Muscle layer of duodenum (tissue), 2 donors: ENCODE data around the gene ZBTB42.

Experiments
- H3K27ac ChIP-seq: one replicate; pipeline ENCODE4 v1.7.0; 2013; ENCODE audit warnings: mild to moderate bottlenecking, low read length
- H3K27me3 ChIP-seq: one replicate; pipeline ENCODE4 v1.7.0; 2013; ENCODE audit warnings: low read depth, mild to moderate bottlenecking, control low read depth, low read length
- H3K36me3 ChIP-seq, 2 donors: one replicate each; pipeline ENCODE4 v1.7.0; 2013; ENCODE audit warnings: low read length in 2 of 2, control low read depth in 1 of 2, mild to moderate bottlenecking in 1 of 2; ENCODE audit not compliant: insufficient read depth in 2 of 2, control insufficient read depth in 1 of 2
- H3K4me1 ChIP-seq, 2 donors: one replicate each; pipeline ENCODE4 v1.7.0; 2013; ENCODE audit warnings: low read length in 2 of 2, mild to moderate bottlenecking in 2 of 2, control low read depth in 1 of 2, moderate library complexity in 1 of 2; ENCODE audit not compliant: insufficient read depth in 2 of 2, control insufficient read depth in 1 of 2
- H3K4me3 ChIP-seq, 2 donors: one replicate each; pipeline ENCODE4 v1.7.0; 2013; ENCODE audit warnings: low read length in 2 of 2, low read depth in 1 of 2, mild to moderate bottlenecking in 1 of 2
- H3K9me3 ChIP-seq, 2 donors: one replicate each; pipeline ENCODE4 v1.7.0; 2013; ENCODE audit warnings: low read length in 2 of 2, control low read depth in 1 of 2, mild to moderate bottlenecking in 1 of 2; ENCODE audit not compliant: control insufficient read depth in 1 of 2
- donor health status: healthy.

Gene ZBTB42

GRCh38 chr14:104844306-104845032 lies 43.6 kb downstream of the ZBTB42 start:
- peaks cover 0 to 23% of the 10 kb centered on the region in 2 donors for H3K4me1 ChIP-seq
- no peaks in the 10 kb centered on the region for H3K9me3 ChIP-seq
- no peaks in the 10 kb centered on the region for H3K36me3 ChIP-seq
- peak overlapping the region; percentile 26 to 62 for H3K4me3 ChIP-seq
- peaks cover 28% of the 10 kb centered on the region for H3K27me3 ChIP-seq
- H3K27ac ChIP-seq = no peak overlapping the region

GRCh38 chr14:104845033-104845666 lies 44.2 kb downstream of the ZBTB42 start:
- Histone ChIP-seq H3K9me3 (no peaks in the 10 kb centered on the region), H3K36me3 (no peaks in the 10 kb centered on the region), H3K4me3 (no peak overlapping the region), H3K4me1 (peaks cover 0 to 23% of the 10 kb centered on the region in 2 donors), H3K27ac (no peak overlapping the region), H3K27me3 (peaks cover 28% of the 10 kb centered on the region)

DNA sequence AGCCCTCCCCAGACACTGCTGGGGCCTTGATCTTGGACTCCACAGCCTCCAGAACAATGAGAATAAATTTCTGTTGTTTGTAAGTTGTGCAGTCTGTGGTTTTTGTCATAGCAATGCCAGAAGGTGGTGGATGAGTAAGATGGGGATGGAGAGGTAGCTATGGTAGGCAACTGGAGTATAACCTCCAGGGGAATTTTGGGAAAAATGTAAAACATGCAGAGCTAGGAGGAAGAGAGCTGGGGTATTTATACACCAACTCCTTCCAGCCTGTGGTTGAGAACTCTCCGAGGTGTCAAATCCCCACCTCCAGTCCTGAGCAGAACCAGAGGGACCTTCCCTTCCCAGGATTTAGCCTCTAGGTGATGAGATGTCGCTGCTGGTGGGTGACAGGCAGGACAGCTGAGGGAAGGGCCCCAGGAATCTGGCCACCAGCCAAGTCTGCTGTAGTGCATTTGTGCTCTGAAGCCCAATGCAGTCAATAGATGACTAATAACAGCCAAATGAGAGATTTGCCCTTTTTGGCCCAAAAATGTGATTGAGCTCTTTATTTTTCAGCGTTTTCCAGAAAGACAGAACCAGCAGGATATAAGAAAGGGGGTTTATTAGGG lies 45.0 kb downstream of the ZBTB42 start:
- H3K4me3 ChIP-seq = no peak overlapping the region
- peaks cover 28% of the 10 kb centered on the region for H3K27me3 ChIP-seq
- no peaks in the 10 kb centered on the region for H3K9me3 ChIP-seq
- H3K27ac ChIP-seq = no peak overlapping the region
- no peaks in the 10 kb centered on the region for H3K36me3 ChIP-seq
- peaks cover 0 to 23% of the 10 kb centered on the region in 2 donors for H3K4me1 ChIP-seq

DNA sequence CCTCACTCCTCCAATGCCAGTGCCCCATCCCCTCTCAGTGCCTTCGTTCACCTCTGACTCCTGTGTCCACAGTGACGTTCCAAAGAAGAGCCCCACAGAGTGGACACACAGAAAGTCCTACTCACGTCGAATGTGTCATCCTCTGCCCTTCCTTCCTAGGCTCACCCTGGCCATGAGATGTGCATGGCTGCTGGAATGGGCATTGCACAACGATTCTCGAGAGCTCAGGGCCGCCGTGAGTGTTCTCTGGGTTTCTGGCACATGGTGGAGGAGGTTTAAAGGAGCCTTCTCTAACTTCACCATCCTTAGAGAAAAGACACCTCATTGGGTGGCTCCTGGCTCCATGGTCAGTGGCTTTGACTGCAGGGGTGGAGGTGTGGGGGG lies 51.4 kb downstream of the ZBTB42 start:
- Histone ChIP-seq H3K4me1 (no peaks in the 10 kb centered on the region), H3K4me3 (no peak overlapping the region), H3K9me3 (no peaks in the 10 kb centered on the region), H3K27me3 (peaks cover 21% of the 10 kb centered on the region), H3K36me3 (no peaks in the 10 kb centered on the region), H3K27ac (no peak overlapping the region)
